Breast epithelium (tissue), 4 donors: Measurements from ENCODE around the gene MARCHF9. TPM values are rescaled to one million over a fixed set of nuclear protein-coding genes. Genes with fewer than 3 reads are reported as not detected.

Experiments
- DNase-seq, 2 donors: peaks; one replicate each; pipeline ENCODE4 v3.0.0-alpha.2; 2019; ENCODE audit warnings: low spot score in 2 of 2
- H3K27ac ChIP-seq, 2 donors: fragments of 200-600 bp; sonication (generic) in 1 of 2; one replicate each; pipeline ENCODE4 v1.5.1; 2016 to 2019; ENCODE audit warnings: mild to moderate bottlenecking in 1 of 2
- H3K27me3 ChIP-seq, 2 donors: fragments of 200-600 bp; sonication (generic) in 1 of 2; one replicate each; pipeline versions ENCODE4 v1.5.1 to v1.6.0; 2017 to 2019; ENCODE audit warnings: control low read depth in 1 of 2, mild to moderate bottlenecking in 1 of 2
- H3K36me3 ChIP-seq: fragments of 200-600 bp; one replicate; pipeline ENCODE4 v1.5.1; 2019
- H3K4me1 ChIP-seq, 2 donors: fragments of 200-600 bp; sonication (generic); one replicate each; pipeline ENCODE4 v1.5.1; 2016 to 2019; ENCODE audit warnings: control low read depth in 1 of 2
- H3K4me3 ChIP-seq, 3 donors: fragments of 200-600 bp; sonication (generic); 1 replicate in 2 of 3; 2 replicates in 1 of 3; pipeline ENCODE4 v1.5.1; 2016 to 2019; ENCODE audit warnings: mild to moderate bottlenecking in 3 of 3, moderate library complexity in 2 of 3
- H3K9me3 ChIP-seq, 2 donors: fragments of 200-600 bp; sonication (generic) in 1 of 2; one replicate each; pipeline ENCODE4 v1.5.1; 2016 to 2019; ENCODE audit warnings: control low read depth in 1 of 2
- CTCF ChIP-seq, 3 donors: fragments of 450-650 bp; IDR thresholded peaks; one replicate each; pipeline ENCODE4 v1.5.1; 2016 to 2017; ENCODE audit warnings: antibody characterized with exemption in 3 of 3, mild to moderate bottlenecking in 3 of 3, moderate library complexity in 3 of 3
- POLR2A ChIP-seq: fragments of 450-650 bp; IDR thresholded peaks from one replicate; pipeline ENCODE4 v1.6.1; 2016; ENCODE audit warnings: antibody characterized with exemption, mild to moderate bottlenecking, moderate library complexity
- POLR2AphosphoS5 ChIP-seq, 3 donors: sonication (generic); formaldehyde crosslinking; IDR thresholded peaks; one replicate each; pipeline ENCODE4 v1.6.1; 2017; ENCODE audit warnings: antibody characterized with exemption in 3 of 3
- intact Hi-C: fragments of 100-400 bp; cut with DNase I; formaldehyde crosslinking; loops from one replicate; pipeline ENCODE4 v1.15.1; 2023; ENCODE audit warnings: low total_unique reads
- total RNA-seq, 3 donors: library from RNA; depleted of rRNA; stranded (reverse); fragments of >200 nt; gene quantifications; one replicate each; pipeline ENCODE4 v1.1.0, GENCODE V29; 2016

The MARCHF9 gene
- total RNA-seq, 3 donors from 2014 or later: 6.9 to 9.8 (median 7.5) TPM

- H3K4me3 ChIP-seq: peak within 1 kb of the TSS; percentile 7 to 63 (median 56)
- intact Hi-C loops: no loop called here
- peaks cover 4 to 8% of the 10 kb centered on the region in 2 donors for H3K4me1 ChIP-seq
- H3K27ac ChIP-seq: no peak within 1 kb of the TSS
- H3K9me3 ChIP-seq: no peaks in the 10 kb centered on the region
- peaks cover 0 to 25% of the 10 kb centered on the region in 2 donors for H3K27me3 ChIP-seq
- H3K36me3 ChIP-seq: no peaks in the 10 kb centered on the region
- no peak for DNase-seq
- TF ChIP-seq POLR2AphosphoS5 (IDR thresholded peaks at IDR 0.05): no peak
- TF ChIP-seq CTCF (IDR thresholded peaks at IDR 0.05): no peak
- no peak for TF ChIP-seq POLR2A
Observed at GRCh38 chr12:57766464-57767304, 11.8 kb downstream of the MARCHF9 start, which contains the start of gene CYP27B1. Gene CYP27B1, minus strand, starts transcription at chr12:57767078. Its CDS starts 37 bp downstream, at chr12:57767041.

- peaks cover 4 to 8% of the 10 kb centered on the region in 2 donors for H3K4me1 ChIP-seq
- no peak overlapping the region for H3K27ac ChIP-seq
- H3K9me3 ChIP-seq: no peaks in the 10 kb centered on the region
- DNase-seq: no peak
- no peak overlapping the region for H3K4me3 ChIP-seq
- no peaks in the 10 kb centered on the region for H3K36me3 ChIP-seq
- intact Hi-C loops: no loop called here
- TF ChIP-seq POLR2AphosphoS5 (IDR thresholded peaks at IDR 0.05): no peak
- no peak for TF ChIP-seq POLR2A
- TF ChIP-seq CTCF (IDR thresholded peaks at IDR 0.05): no peak
- H3K27me3 ChIP-seq: peaks cover 0 to 25% of the 10 kb centered on the region in 2 donors
Observed at GRCh38 chr12:57767305-57767698, 12.4 kb downstream of the MARCHF9 start.

- intact Hi-C loops: no loop called here
- Histone ChIP-seq H3K9me3 (no peaks in the 10 kb centered on the region), H3K4me1 (peaks cover 4 to 8% of the 10 kb centered on the region in 2 donors), H3K36me3 (no peaks in the 10 kb centered on the region), H3K27me3 (peaks cover 0 to 25% of the 10 kb centered on the region in 2 donors), H3K27ac (no peak overlapping the region), H3K4me3 (no peak overlapping the region)
- TF ChIP-seq POLR2AphosphoS5 (IDR thresholded peaks at IDR 0.05) (no peak), CTCF (IDR thresholded peaks at IDR 0.05) (no peak), POLR2A (no peak)
- DNase-seq: no peak
Observed at GRCh38 chr12:57767876-57768275, 13.0 kb downstream of the MARCHF9 start.

- peaks cover 0 to 15% of the 10 kb centered on the region in 2 donors for H3K27me3 ChIP-seq
- no peak overlapping the region for H3K4me3 ChIP-seq
- no peak overlapping the region for H3K27ac ChIP-seq
- intact Hi-C loops: no loop called here
- H3K4me1 ChIP-seq: peaks cover 4 to 8% of the 10 kb centered on the region in 2 donors
- no peak for DNase-seq
- no peaks in the 10 kb centered on the region for H3K9me3 ChIP-seq
- no peaks in the 10 kb centered on the region for H3K36me3 ChIP-seq
- TF ChIP-seq CTCF (IDR thresholded peaks at IDR 0.05) (no peak), POLR2AphosphoS5 (IDR thresholded peaks at IDR 0.05) (no peak), POLR2A (no peak)
Observed at GRCh38 chr12:57769594-57769993, 14.7 kb downstream of the MARCHF9 start.

- intact Hi-C loops: no loop called here
- Histone ChIP-seq H3K36me3 (no peaks in the 10 kb centered on the region), H3K9me3 (no peaks in the 10 kb centered on the region), H3K27ac (peak overlapping the region in 1 of 2 donors; percentile 94), H3K4me3 (no peak overlapping the region), H3K27me3 (peaks cover 0 to 4% of the 10 kb centered on the region in 2 donors), H3K4me1 (peaks cover 4 to 8% of the 10 kb centered on the region in 2 donors)
- no peak for DNase-seq
- TF ChIP-seq POLR2AphosphoS5 (IDR thresholded peaks at IDR 0.05) (no peak), POLR2A (no peak), CTCF (IDR thresholded peaks at IDR 0.05) (no peak)
Observed at GRCh38 chr12:57770734-57771133, 15.8 kb downstream of the MARCHF9 start.
